HEK293 (cell line): ENCODE results near the gene PCID2.

Source experiments
- CTCF ChIP-seq: fragments of 450-650 bp; formaldehyde crosslinking; IDR thresholded peaks from 2 replicates; pipeline ENCODE4 v1.5.1; 2016; ENCODE audit warnings: missing biosample characterization, missing genetic modification characterization
- OVOL3 ChIP-seq: fragments of 450-650 bp; formaldehyde crosslinking; IDR thresholded peaks from 2 replicates; pipeline ENCODE4 v1.5.1; 2016; ENCODE audit warnings: missing biosample characterization, missing genetic modification characterization
- YY2 ChIP-seq: fragments of 450-650 bp; formaldehyde crosslinking; IDR thresholded peaks from 2 replicates; pipeline ENCODE4 v1.5.1; 2016; ENCODE audit warnings: missing biosample characterization, missing genetic modification characterization
- ZBTB8A ChIP-seq: fragments of 450-650 bp; formaldehyde crosslinking; IDR thresholded peaks from 2 replicates; pipeline ENCODE4 v1.5.1; 2016; ENCODE audit warnings: missing biosample characterization, missing genetic modification characterization

GRCh38 chr13:113145496-113145895, 63.0 kb downstream of the PCID2 start:
- TF ChIP-seq OVOL3 (tag by site-specific recombination) = no peak
- TF ChIP-seq CTCF = no peak
- TF ChIP-seq YY2 (tag by site-specific recombination) = no peak
- TF ChIP-seq ZBTB8A = no peak
